KMS-11 (cell line): ENCODE data around the gene DHX9.

ENCODE experiments used
- H2AFZ ChIP-seq: fragments of 200-600 bp; sonication (generic); 2 replicates; pipeline ENCODE4 v1.6.1; 2016; ENCODE audit warnings: antibody characterized with exemption, mixed run types, low read depth
- H3K27ac ChIP-seq: fragments of 200-600 bp; sonication (generic); 2 replicates; pipeline ENCODE4 v1.6.1; 2016; ENCODE audit warnings: mild to moderate bottlenecking, mixed run types
- H3K27me3 ChIP-seq: fragments of 200-600 bp; sonication (generic); 2 replicates; pipeline ENCODE4 v1.6.1; 2017; ENCODE audit warnings: mild to moderate bottlenecking, low read depth, mixed run types, moderate library complexity; ENCODE audit not compliant: insufficient read depth
- H3K36me3 ChIP-seq: fragments of 200-600 bp; sonication (generic); 2 replicates; pipeline ENCODE4 v1.6.1; 2017; ENCODE audit warnings: mild to moderate bottlenecking, mixed run types; ENCODE audit not compliant: insufficient read depth
- H3K4me1 ChIP-seq: fragments of 200-600 bp; sonication (generic); 2 replicates; pipeline ENCODE4 v1.6.1; 2016; ENCODE audit warnings: mild to moderate bottlenecking, low read depth, mixed run types; ENCODE audit not compliant: poor library complexity, severe bottlenecking
- H3K4me2 ChIP-seq: fragments of 200-600 bp; sonication (generic); 2 replicates; pipeline ENCODE4 v1.7.0; 2016; ENCODE audit warnings: mild to moderate bottlenecking, mixed run types
- H3K4me3 ChIP-seq: fragments of 200-600 bp; sonication (generic); IDR thresholded peaks from 2 replicates; pipeline ENCODE4 v1.6.1; 2017; ENCODE audit warnings: low read depth, low read length, mixed read lengths; ENCODE audit not compliant: insufficient read depth
- H3K79me2 ChIP-seq: fragments of 200-600 bp; sonication (generic); 2 replicates; pipeline ENCODE4 v1.6.1; 2016; ENCODE audit warnings: low read depth, mixed run types; ENCODE audit not compliant: insufficient read depth
- H3K9ac ChIP-seq: fragments of 200-600 bp; sonication (generic); 2 replicates; pipeline ENCODE4 v1.6.1; 2016; ENCODE audit warnings: mild to moderate bottlenecking, mixed run types
- H4K20me1 ChIP-seq: fragments of 200-600 bp; sonication (generic); 2 replicates; pipeline ENCODE4 v1.6.1; 2016; ENCODE audit warnings: mild to moderate bottlenecking, mixed run types; ENCODE audit not compliant: insufficient read depth
- TF ChIP-seq, protein P1 (sequence below): fragments of 200-600 bp; sonication (generic); conservative IDR thresholded peaks from 2 replicates; pipeline ENCODE4 v1.6.1; 2017; ENCODE audit warnings: low read depth, mild to moderate bottlenecking, antibody characterized with exemption, low read length, moderate library complexity, mixed read lengths

DHX9 gene

DNA sequence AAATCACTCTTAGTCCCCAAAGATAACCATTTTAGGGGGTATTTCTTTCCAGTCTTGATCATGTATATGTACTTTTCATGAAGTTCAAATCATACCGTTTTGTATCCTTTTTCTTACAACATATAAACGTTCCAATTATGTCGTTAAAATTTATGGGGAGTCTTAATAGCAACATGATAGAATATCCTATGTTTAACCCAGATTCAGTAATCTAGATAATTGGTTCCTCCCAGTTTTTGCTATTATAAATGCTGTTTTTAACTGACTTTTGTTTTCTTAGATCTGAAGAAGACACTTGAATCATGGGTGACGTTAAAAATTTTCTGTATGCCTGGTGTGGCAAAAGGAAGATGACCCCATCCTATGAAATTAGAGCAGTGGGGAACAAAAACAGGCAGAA, 3.1 kb downstream of the DHX9 start:
- no peak overlapping the region for H3K4me3 ChIP-seq
- H3K4me1 ChIP-seq, result peaks cover 65% of the 10 kb centered on the region
- H3K36me3 ChIP-seq, result peaks cover 51% of the 10 kb centered on the region

GRCh38 chr1:182845379-182845778, 6.2 kb downstream of the DHX9 start:
- H3K36me3 ChIP-seq, result peaks cover 74% of the 10 kb centered on the region
- TF ChIP-seq, protein P1, sequence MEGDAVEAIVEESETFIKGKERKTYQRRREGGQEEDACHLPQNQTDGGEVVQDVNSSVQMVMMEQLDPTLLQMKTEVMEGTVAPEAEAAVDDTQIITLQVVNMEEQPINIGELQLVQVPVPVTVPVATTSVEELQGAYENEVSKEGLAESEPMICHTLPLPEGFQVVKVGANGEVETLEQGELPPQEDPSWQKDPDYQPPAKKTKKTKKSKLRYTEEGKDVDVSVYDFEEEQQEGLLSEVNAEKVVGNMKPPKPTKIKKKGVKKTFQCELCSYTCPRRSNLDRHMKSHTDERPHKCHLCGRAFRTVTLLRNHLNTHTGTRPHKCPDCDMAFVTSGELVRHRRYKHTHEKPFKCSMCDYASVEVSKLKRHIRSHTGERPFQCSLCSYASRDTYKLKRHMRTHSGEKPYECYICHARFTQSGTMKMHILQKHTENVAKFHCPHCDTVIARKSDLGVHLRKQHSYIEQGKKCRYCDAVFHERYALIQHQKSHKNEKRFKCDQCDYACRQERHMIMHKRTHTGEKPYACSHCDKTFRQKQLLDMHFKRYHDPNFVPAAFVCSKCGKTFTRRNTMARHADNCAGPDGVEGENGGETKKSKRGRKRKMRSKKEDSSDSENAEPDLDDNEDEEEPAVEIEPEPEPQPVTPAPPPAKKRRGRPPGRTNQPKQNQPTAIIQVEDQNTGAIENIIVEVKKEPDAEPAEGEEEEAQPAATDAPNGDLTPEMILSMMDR, result no peak
- H3K27ac ChIP-seq, result no peak overlapping the region
- H3K79me2 ChIP-seq, result peaks cover 98% of the 10 kb centered on the region
- H3K9ac ChIP-seq, result no peak overlapping the region
- H3K4me2 ChIP-seq, result no peak overlapping the region
- no peak overlapping the region for H3K4me3 ChIP-seq
- no peak overlapping the region for H2AFZ ChIP-seq
- H4K20me1 ChIP-seq, result peaks cover 97% of the 10 kb centered on the region
- peaks cover 79% of the 10 kb centered on the region for H3K4me1 ChIP-seq
- H3K27me3 ChIP-seq, result no peaks in the 10 kb centered on the region

More for the DNA sequence above, 3.1 kb downstream of the DHX9 start:
- Histone ChIP-seq H3K27ac (no peak overlapping the region; the same call in 1 of the 2 replicates), H3K4me2 (peak overlapping the region; percentile 99; the same call in 1 of the 2 replicates), H4K20me1 (peaks cover 74% of the 10 kb centered on the region), H3K79me2 (peaks cover 78% of the 10 kb centered on the region), H2AFZ (no peak overlapping the region), H3K9ac (no peak overlapping the region), H3K27me3 (no peaks in the 10 kb centered on the region)
- TF ChIP-seq, protein P1, result no peak

DNA sequence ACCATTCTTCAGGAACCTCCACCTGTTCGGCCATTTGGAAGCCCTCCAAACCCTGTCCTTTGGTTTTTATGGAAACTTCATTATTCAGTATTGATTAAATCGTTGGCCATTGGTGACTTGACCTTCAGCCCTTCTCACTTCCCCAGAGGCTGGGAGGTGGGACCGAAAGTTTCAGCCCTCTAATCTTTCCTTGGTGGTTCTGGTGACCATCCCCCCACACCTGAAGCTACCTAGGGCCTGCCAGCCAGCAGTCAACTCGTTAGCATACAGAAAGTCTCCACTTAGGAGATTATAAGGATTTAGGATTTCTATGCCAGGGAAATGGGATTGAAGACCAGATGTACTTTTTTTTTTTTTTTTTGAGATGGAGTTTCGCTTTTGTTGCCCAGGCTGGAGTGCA, 6.7 kb downstream of the DHX9 start:
- no peak overlapping the region for H3K9ac ChIP-seq
- H3K27ac ChIP-seq, result no peak overlapping the region
- H3K4me2 ChIP-seq, result no peak overlapping the region
- H3K79me2 ChIP-seq, result peaks cover 98% of the 10 kb centered on the region
- no peaks in the 10 kb centered on the region for H3K27me3 ChIP-seq
- H3K36me3 ChIP-seq, result peaks cover 76% of the 10 kb centered on the region
- TF ChIP-seq, protein P1, result no peak
- no peak overlapping the region for H3K4me3 ChIP-seq
- peaks cover 97% of the 10 kb centered on the region for H4K20me1 ChIP-seq
- no peak overlapping the region for H2AFZ ChIP-seq
- H3K4me1 ChIP-seq, result peaks cover 73% of the 10 kb centered on the region

DNA sequence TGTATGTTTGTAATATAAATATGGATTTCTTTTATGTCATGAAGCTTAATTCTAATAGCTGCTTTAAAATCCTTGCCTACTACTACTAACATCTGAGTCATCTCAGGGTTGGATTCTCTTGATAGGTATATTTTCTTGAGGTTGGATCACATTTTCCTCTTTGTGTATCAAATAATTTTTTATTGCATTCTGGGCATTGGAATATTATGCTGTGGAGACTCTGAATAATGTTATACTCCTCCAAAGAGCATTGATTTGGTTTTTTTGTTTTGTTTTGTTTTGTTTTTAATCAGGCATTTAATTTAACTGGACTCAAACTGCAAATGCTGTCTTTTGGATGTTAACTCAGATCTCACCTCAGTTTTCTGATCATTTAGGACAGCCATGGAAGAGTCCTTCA, 8.0 kb downstream of the DHX9 start:
- H3K27me3 ChIP-seq, result no peaks in the 10 kb centered on the region
- H3K4me3 ChIP-seq, result no peak overlapping the region
- no peak overlapping the region for H3K27ac ChIP-seq
- no peak overlapping the region for H3K4me2 ChIP-seq
- no peak overlapping the region for H2AFZ ChIP-seq
- no peak overlapping the region for H3K9ac ChIP-seq
- H3K36me3 ChIP-seq, result peaks cover 88% of the 10 kb centered on the region
- TF ChIP-seq, protein P1, result no peak
- H3K79me2 ChIP-seq, result peaks cover 98% of the 10 kb centered on the region
- H3K4me1 ChIP-seq, result peaks cover 61% of the 10 kb centered on the region
- H4K20me1 ChIP-seq, result peaks cover 97% of the 10 kb centered on the region
